GM23248 (cell line): ENCODE measurements around the gene CHST12.

Experiments used
- EZH2 ChIP-seq: fragments of 200-600 bp; sonication (generic); IDR thresholded peaks from 2 replicates; pipeline ENCODE4 v1.6.1; 2018; ENCODE audit warnings: antibody characterized with exemption, mild to moderate bottlenecking; ENCODE audit not compliant: insufficient read depth, poor library complexity, severe bottlenecking
- EZH2phosphoT487 ChIP-seq: fragments of 200-600 bp; sonication (generic); IDR thresholded peaks from 2 replicates; pipeline ENCODE4 v1.6.1; 2018; ENCODE audit warnings: antibody characterized with exemption, moderate library complexity, mild to moderate bottlenecking, low read depth; ENCODE audit not compliant: insufficient read depth

DNA sequence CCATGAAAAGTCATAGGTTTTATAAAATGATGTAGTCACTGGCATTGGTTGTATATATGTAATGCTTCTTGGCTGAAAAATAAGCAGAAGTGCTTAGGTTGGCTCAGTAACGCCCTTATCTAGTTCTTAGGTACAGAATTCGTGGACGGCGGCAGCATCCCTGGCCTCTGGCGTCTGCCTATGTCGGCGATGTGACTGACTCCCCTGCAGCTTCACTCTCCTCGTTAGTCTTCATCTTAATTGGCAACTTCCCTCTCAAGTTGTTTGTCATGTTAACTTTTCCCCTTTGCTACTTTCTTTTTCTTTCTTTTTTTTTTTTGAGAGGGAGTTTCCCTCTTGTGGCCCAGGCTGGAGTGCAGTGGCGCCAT lies 18.5 kb downstream of the CHST12 start:
- TF ChIP-seq EZH2 (no peak), EZH2phosphoT487 (no peak)
